Right lobe of liver (tissue), 6 donors: Measurements from ENCODE around the gene PLXNB2. TPM values are rescaled to one million over a fixed set of nuclear protein-coding genes. Genes with fewer than 3 reads are reported as not detected.
A peak's percentile ranks its signal among the peaks of the same experiment; 100 is the strongest.

Experiments used
- ATAC-seq, 4 donors: fragments of 200-7000 bp; cut with Tn5 transposase; one replicate each; pipeline ENCODE4 v1.9.1; 2020; ENCODE audit warnings: mild to moderate bottlenecking in 4 of 4, moderate library complexity in 4 of 4
- DNase-seq, 3 donors: peaks; one replicate each; pipeline ENCODE4 v3.0.0-alpha.2; 2020
- H3K27ac ChIP-seq, 3 donors: fragments of 200-600 bp; one replicate each; pipeline ENCODE4 v1.8.0; 2022
- H3K27me3 ChIP-seq, 2 donors: fragments of 200-600 bp; one replicate each; pipeline ENCODE4 v1.8.0; 2022
- H3K36me3 ChIP-seq, 4 donors: fragments of 200-600 bp; sonication (generic) in 1 of 4; one replicate each; pipeline versions ENCODE4 v1.5.1 to v1.8.0; 2017 to 2022; ENCODE audit warnings: control low read depth in 1 of 4
- H3K4me1 ChIP-seq, 4 donors: fragments of 200-600 bp; sonication (generic) in 1 of 4; one replicate each; pipeline versions ENCODE4 v1.5.1 to v1.8.0; 2017 to 2022; ENCODE audit warnings: control low read depth in 1 of 4
- H3K4me3 ChIP-seq, 3 donors: fragments of 200-600 bp; one replicate each; pipeline ENCODE4 v1.8.0; 2022
- H3K9me3 ChIP-seq, 4 donors: fragments of 200-600 bp; sonication (generic) in 1 of 4; one replicate each; pipeline versions ENCODE4 v1.5.1 to v1.8.0; 2017 to 2022; ENCODE audit warnings: control low read depth in 1 of 4
- CTCF ChIP-seq, 4 donors: fragments of 200-600 bp in 3 of 4; fragments of 450-650 bp in 1 of 4; IDR thresholded peaks; one replicate each; pipeline versions ENCODE4 v1.5.1 to v1.8.0; 2016 to 2022; ENCODE audit warnings: antibody characterized with exemption in 4 of 4, mild to moderate bottlenecking in 2 of 4
- POLR2A ChIP-seq: fragments of 450-650 bp; IDR thresholded peaks from one replicate; pipeline ENCODE4 v1.6.1; 2017; ENCODE audit warnings: antibody characterized with exemption, mild to moderate bottlenecking
- WGBS: methylation state at CpG from one replicate; pipeline ENCODE4 v1.1.6; 2018; ENCODE audit warnings: low coverage, low lambda C conversion rate; ENCODE audit not compliant: insufficient coverage; ENCODE audit errors: missing lambda C conversion rate; 5-methylcytosine and 5-hydroxymethylcytosine counted together
- intact Hi-C, 2 donors: fragments of 100-400 bp; cut with DNase I; formaldehyde crosslinking; loops; one replicate each; pipeline versions ENCODE4 v1.11.2 to v1.14.1; 2022
- total RNA-seq, 6 experiments: library from RNA; depleted of rRNA in 2 of 6; stranded (reverse); fragments of >200 nt in 2 of 6; fragmentation: NEBNext Ultra II Directional in 3 of 6; extraction: Animal tissue kit (Norgen Biotek cat#: 25700) in 3 of 6; gene quantifications; one replicate each; pipeline versions ENCODE4 v1.1.0 to v1.2.4, GENCODE V29; 2016 to 2023
- donor health status: DM: no; HTN: yes; CAD: no.
- donor health status: DM: no; HTN: no; CAD: no.
- donor health status: DM: no; HTN: no; CAD: no.
- donor health status: DM: no; HTN: yes; CAD: no.
- donor health status: DM: no; HTN: yes; CAD: no.

Gene PLXNB2
- total RNA-seq, 6 experiments from 2014 or later, result 154 to 181 (median 161) TPM

DNA sequence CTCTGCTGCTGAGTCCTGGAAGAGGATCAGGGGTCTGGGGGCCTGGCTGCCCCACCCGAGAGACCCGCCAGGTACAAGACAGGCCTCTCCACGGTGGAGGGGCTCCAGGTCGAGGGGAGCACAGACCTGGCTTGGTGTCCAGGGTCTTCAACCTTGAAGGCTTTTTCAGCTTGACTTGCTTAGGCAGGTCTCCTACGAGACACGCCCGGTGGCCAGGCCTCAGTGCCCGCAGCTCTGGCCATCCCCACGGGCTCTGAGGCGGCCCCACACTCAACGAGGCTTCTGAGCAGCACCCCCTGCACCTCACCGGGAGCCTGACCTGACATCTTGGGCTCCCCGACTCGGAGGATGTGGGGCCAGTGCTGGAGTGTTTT, 6.6 kb upstream of the PLXNB2 start:
- no peak overlapping the region for H3K27ac ChIP-seq
- no peaks in the 10 kb centered on the region for H3K27me3 ChIP-seq
- no peaks in the 10 kb centered on the region for H3K36me3 ChIP-seq
- no peak overlapping the region for H3K4me3 ChIP-seq
- intact Hi-C loops, result no loop called here
- H3K4me1 ChIP-seq, result no peaks in the 10 kb centered on the region
- 42% methylated on average over 7 of the region's 14 CpGs for WGBS
- DNase-seq (peak in 1 of 3 donors; percentile 45), ATAC-seq (no peak)
- no peak for TF ChIP-seq POLR2A
- no peak for TF ChIP-seq CTCF (IDR thresholded peaks at IDR 0.05)
- no peaks in the 10 kb centered on the region for H3K9me3 ChIP-seq

GRCh38 chr22:50313600-50313999, 6.2 kb upstream of the PLXNB2 start:
- TF ChIP-seq CTCF (IDR thresholded peaks at IDR 0.05) (no peak), POLR2A (no peak)
- intact Hi-C loops, result no loop called here
- no peak overlapping the region for H3K4me3 ChIP-seq
- peak in 1 of 3 donors; percentile 47 for DNase-seq
- no peak for ATAC-seq
- H3K9me3 ChIP-seq, result no peaks in the 10 kb centered on the region
- 40% methylated on average over 1 of the region's 17 CpGs for WGBS
- no peaks in the 10 kb centered on the region for H3K27me3 ChIP-seq
- H3K27ac ChIP-seq, result no peak overlapping the region
- no peaks in the 10 kb centered on the region for H3K4me1 ChIP-seq
- H3K36me3 ChIP-seq, result no peaks in the 10 kb centered on the region

GRCh38 chr22:50313021-50313420, 5.6 kb upstream of the PLXNB2 start:
- ATAC-seq (no peak), DNase-seq (peak in 1 of 3 donors; percentile 51)
- Histone ChIP-seq H3K9me3 (no peaks in the 10 kb centered on the region), H3K27me3 (no peaks in the 10 kb centered on the region), H3K4me3 (no peak overlapping the region), H3K4me1 (peaks cover 0 to 4% (median 0%) of the 10 kb centered on the region in 4 donors), H3K36me3 (no peaks in the 10 kb centered on the region), H3K27ac (no peak overlapping the region)
- no CpG with 5 or more reads among the region's 7 CpGs for WGBS
- intact Hi-C loops, result no loop called here
- TF ChIP-seq POLR2A, result no peak

- no peak overlapping the region for H3K27ac ChIP-seq
- TF ChIP-seq CTCF (IDR thresholded peaks at IDR 0.05), result no peak
- no peak for TF ChIP-seq POLR2A
- ATAC-seq (no peak), DNase-seq (no peak)
- intact Hi-C loops, result no loop called here
- 84% methylated on average over 4 of the region's 12 CpGs for WGBS
- peaks cover 0 to 7% (median 0%) of the 10 kb centered on the region in 4 donors for H3K4me1 ChIP-seq
- no peaks in the 10 kb centered on the region for H3K9me3 ChIP-seq
- H3K4me3 ChIP-seq, result no peak overlapping the region
- no peaks in the 10 kb centered on the region for H3K36me3 ChIP-seq
- H3K27me3 ChIP-seq, result no peaks in the 10 kb centered on the region
Observed at GRCh38 chr22:50312371-50312770, 4.9 kb upstream of the PLXNB2 start.

- Histone ChIP-seq H3K4me3 (no peak overlapping the region), H3K9me3 (no peaks in the 10 kb centered on the region), H3K4me1 (peaks cover 0 to 7% (median 0%) of the 10 kb centered on the region in 4 donors), H3K27ac (no peak overlapping the region), H3K27me3 (no peaks in the 10 kb centered on the region), H3K36me3 (no peaks in the 10 kb centered on the region)
- DNase-seq (peak in 1 of 3 donors; percentile 51), ATAC-seq (no peak)
- no CpG with 5 or more reads among the region's 23 CpGs for WGBS
- intact Hi-C loops, result no loop called here
- TF ChIP-seq POLR2A, result no peak
- no peak for TF ChIP-seq CTCF (IDR thresholded peaks at IDR 0.05)
Observed at GRCh38 chr22:50311606-50312351, 4.3 kb upstream of the PLXNB2 start.
